ENCODE results near the gene DUS3L. TPM values are rescaled to one million over a fixed set of nuclear protein-coding genes. Genes with fewer than 3 reads are reported as not detected.
"Not testable (repeated sequence)": the region's sequence is repeated elsewhere in the genome, so short reads cannot be mapped to it uniquely, and the experiment has no call there.

DUS3L gene
- total and polyA plus RNA-seq, 11 donors = 12.0 to 20.7 (median 15.8) TPM

DNA sequence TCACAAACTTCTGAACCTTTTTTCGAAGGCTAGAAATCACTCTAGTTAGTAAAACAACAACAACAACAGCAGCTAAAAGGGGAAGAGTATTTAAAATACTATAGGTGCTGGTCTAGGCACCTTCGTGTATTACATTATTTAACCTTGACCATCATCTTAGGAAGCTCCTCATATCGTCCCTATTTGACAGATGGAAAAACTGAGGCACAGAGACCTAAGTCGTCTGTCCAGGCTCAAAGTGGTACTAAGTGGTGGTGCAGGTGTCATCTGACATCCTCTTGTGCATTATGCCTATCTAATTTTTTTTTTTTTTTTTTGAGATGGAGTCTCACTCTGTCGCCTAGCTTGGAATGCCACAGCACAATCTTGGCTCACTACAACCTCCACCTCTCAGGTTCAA is 41.5 kb downstream of the DUS3L start:
- no peak for TF ChIP-seq POLR2A (IDR thresholded peaks at IDR 0.05)
- TF ChIP-seq, protein P1, sequence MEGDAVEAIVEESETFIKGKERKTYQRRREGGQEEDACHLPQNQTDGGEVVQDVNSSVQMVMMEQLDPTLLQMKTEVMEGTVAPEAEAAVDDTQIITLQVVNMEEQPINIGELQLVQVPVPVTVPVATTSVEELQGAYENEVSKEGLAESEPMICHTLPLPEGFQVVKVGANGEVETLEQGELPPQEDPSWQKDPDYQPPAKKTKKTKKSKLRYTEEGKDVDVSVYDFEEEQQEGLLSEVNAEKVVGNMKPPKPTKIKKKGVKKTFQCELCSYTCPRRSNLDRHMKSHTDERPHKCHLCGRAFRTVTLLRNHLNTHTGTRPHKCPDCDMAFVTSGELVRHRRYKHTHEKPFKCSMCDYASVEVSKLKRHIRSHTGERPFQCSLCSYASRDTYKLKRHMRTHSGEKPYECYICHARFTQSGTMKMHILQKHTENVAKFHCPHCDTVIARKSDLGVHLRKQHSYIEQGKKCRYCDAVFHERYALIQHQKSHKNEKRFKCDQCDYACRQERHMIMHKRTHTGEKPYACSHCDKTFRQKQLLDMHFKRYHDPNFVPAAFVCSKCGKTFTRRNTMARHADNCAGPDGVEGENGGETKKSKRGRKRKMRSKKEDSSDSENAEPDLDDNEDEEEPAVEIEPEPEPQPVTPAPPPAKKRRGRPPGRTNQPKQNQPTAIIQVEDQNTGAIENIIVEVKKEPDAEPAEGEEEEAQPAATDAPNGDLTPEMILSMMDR (IDR thresholded peaks at IDR 0.05) = no peak
- Histone ChIP-seq H3K4me1 (no peaks in the 10 kb centered on the region), H3K36me3 (no peaks in the 10 kb centered on the region), H3K4me3 (no peak overlapping the region), H3K9me3 (no peaks in the 10 kb centered on the region), H3K27me3 (peaks cover 0 to 22% (median 0%) of the 10 kb centered on the region in 9 donors), H3K27ac (no peak overlapping the region)
- WGBS, 4 donors = 81 to 90% (median 85%) methylated on average over 5 of the region's 5 CpGs
- intact Hi-C loops (cut with DNase I) = no loop called here
- DNase-seq = no peak
- ATAC-seq = no peak

DNA sequence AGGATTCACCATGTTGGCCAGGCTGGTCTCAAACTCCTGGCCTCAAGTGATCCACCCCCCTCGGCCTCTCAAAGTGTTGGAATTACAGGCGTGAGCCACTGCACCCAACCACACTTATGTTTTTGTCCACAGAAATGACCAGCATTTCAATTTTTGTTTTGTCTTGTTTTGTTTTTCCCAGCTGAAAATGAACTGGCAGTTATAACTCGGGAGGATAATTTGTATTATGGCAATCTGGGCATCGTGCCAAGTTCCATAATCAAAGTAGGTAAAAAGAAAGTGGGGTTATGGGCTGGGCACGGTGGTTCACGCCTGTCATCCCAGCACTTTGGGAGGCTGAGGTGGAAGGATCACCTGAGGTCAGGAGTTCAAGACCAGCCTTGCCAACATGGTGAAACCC is 42.0 kb downstream of the DUS3L start:
- H3K4me1 ChIP-seq; H3K27ac ChIP-seq; H3K4me3 ChIP-seq; intact Hi-C loops (cut with DNase I); ATAC-seq; DNase-seq; H3K9me3 ChIP-seq; H3K36me3 ChIP-seq: not testable (repeated sequence)
- 37 to 52% (median 41%) methylated on average over 6 of the region's 6 CpGs for WGBS, 4 donors
- H3K27me3 ChIP-seq = peaks cover 0 to 22% (median 0%) of the 10 kb centered on the region in 9 donors

DNA sequence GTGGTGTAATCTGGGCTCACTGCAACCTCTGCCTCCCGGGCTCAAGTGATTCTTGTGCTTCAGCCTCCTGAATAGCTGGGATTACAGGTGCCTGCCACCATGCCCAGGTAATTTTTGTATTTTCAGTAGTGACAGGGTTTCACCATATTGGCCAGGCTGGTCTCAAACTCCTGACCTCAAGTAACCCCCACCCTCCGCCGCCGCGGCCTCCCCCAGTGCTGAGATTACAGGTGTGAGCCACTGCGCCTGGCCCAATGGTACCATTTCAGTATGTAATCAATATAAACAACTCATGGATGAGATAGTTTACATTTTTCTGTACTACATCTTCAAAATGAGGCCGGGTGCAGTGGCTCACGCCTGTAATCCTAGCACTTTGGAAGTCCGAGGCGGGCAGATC is 46.0 kb downstream of the DUS3L start:
- DNase-seq; H3K36me3 ChIP-seq; H3K9me3 ChIP-seq; intact Hi-C loops (cut with DNase I); H3K4me3 ChIP-seq; ATAC-seq; H3K4me1 ChIP-seq; H3K27ac ChIP-seq: not testable (repeated sequence)
- peaks cover 0 to 22% (median 0%) of the 10 kb centered on the region in 9 donors for H3K27me3 ChIP-seq
- WGBS, 4 donors = 78 to 89% (median 85%) methylated on average over 9 to 10 of the region's 10 CpGs

DNA sequence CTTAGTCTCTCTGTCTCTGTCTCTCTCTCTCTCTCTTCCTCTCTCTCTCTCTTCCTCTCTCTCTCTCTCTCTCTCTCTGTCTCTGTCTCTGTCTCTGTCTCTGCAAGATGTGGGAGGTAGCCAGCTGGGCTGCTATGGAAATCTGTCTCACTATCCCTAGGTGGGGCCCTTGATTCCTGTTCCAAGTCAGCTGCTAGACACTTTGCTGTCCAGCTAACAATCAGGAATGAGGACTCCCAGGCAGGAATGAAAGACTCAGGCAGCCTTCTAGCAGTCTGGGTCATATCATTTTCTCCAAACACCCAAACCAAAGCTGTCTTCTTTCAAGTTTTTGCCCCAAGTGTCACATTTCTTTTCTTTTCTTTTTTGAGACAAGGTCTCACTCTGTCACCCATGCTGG is 47.3 kb downstream of the DUS3L start:
- DNase-seq (no peak), ATAC-seq (no peak)
- intact Hi-C loops (cut with DNase I) = no loop called here
- Histone ChIP-seq H3K4me1 (no peaks in the 10 kb centered on the region), H3K27me3 (peaks cover 0 to 15% (median 0%) of the 10 kb centered on the region in 9 donors), H3K4me3 (no peak overlapping the region), H3K36me3 (no peaks in the 10 kb centered on the region), H3K27ac (no peak overlapping the region), H3K9me3 (peaks cover 0 to 2% (median 0%) of the 10 kb centered on the region in 12 donors)
- TF ChIP-seq, protein P1 (IDR thresholded peaks at IDR 0.05) = no peak
- no peak for TF ChIP-seq POLR2A (IDR thresholded peaks at IDR 0.05)

DNA sequence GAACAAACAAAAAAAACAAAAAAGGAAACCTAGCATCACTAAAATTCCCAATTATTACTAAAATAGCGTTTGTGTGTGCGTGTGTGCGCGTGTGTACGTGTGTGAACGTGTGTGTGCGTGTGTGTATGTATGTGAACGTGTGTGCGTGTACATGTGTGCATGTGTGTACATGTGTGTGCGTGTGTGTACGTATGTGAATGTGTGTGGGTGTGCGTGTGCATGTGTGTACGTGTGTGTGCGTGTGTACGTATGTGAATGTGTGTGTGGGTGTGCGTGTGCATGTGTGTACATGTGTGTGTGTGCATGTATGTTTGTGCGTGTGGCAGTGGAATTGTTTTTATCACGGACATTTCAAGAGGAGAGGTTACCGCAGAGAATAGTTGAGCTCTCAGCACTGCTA is 48.9 kb downstream of the DUS3L start:
- Histone ChIP-seq H3K27me3 (peaks cover 0 to 4% (median 0%) of the 10 kb centered on the region in 9 donors), H3K4me3 (no peak overlapping the region), H3K27ac (no peak overlapping the region), H3K4me1 (no peaks in the 10 kb centered on the region), H3K36me3 (no peaks in the 10 kb centered on the region), H3K9me3 (peaks cover 0 to 2% (median 0%) of the 10 kb centered on the region in 12 donors)
- TF ChIP-seq POLR2A (IDR thresholded peaks at IDR 0.05) = no peak
- TF ChIP-seq, protein P1 (IDR thresholded peaks at IDR 0.05) = no peak
- DNase-seq = no peak
- no peak for ATAC-seq
- intact Hi-C loops (cut with DNase I) = no loop called here
- WGBS, 4 donors = 82 to 89% (median 87%) methylated on average over 19 of the region's 19 CpGs
